ENCODE measurements around the gene TCF4. TPM values are rescaled to one million over a fixed set of nuclear protein-coding genes. Genes with fewer than 3 reads are reported as not detected.

TCF4 gene
- total RNA-seq, 1 donor = 84.6 TPM

GRCh38 chr18:55407774-55408535 is 180.0 kb downstream of the TCF4 start:
- no peak for DNase-seq (ENCODE audit: low read depth)
- TF ChIP-seq, protein P1, sequence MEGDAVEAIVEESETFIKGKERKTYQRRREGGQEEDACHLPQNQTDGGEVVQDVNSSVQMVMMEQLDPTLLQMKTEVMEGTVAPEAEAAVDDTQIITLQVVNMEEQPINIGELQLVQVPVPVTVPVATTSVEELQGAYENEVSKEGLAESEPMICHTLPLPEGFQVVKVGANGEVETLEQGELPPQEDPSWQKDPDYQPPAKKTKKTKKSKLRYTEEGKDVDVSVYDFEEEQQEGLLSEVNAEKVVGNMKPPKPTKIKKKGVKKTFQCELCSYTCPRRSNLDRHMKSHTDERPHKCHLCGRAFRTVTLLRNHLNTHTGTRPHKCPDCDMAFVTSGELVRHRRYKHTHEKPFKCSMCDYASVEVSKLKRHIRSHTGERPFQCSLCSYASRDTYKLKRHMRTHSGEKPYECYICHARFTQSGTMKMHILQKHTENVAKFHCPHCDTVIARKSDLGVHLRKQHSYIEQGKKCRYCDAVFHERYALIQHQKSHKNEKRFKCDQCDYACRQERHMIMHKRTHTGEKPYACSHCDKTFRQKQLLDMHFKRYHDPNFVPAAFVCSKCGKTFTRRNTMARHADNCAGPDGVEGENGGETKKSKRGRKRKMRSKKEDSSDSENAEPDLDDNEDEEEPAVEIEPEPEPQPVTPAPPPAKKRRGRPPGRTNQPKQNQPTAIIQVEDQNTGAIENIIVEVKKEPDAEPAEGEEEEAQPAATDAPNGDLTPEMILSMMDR (IDR thresholded peaks at IDR 0.05; ENCODE audit: insufficient read depth, low read depth, low read length) = no peak
- no peak overlapping the region for H3K4me3 ChIP-seq (ENCODE audit: low read depth, low read length)

DNA sequence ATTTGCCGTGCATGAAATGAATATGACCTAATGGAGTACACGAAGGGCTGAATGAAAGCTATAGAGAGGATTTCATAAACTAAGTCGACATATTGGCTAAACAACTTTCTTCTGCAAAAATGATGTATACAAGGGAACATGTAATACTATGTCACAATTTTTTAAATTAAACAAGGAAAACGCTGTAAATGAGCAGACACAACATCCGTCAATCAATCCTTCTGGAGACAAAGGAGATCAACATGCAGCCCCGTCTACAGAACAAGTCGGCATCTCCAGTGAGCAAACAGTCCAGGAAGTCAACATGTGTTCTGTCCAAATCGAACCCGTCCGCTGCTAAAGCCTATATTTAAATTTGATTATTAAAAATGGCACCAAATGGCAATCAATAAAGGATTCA is 180.8 kb downstream of the TCF4 start:
- H3K4me3 ChIP-seq (ENCODE audit: low read depth, low read length) = no peak overlapping the region
- TF ChIP-seq, protein P1 (IDR thresholded peaks at IDR 0.05; ENCODE audit: insufficient read depth, low read depth, low read length) = no peak
- no peak for DNase-seq (ENCODE audit: low read depth)

GRCh38 chr18:55406451-55406991 is 181.5 kb downstream of the TCF4 start:
- no peak for DNase-seq (ENCODE audit: low read depth)
- peak overlapping the region; percentile 40 for H3K4me3 ChIP-seq (ENCODE audit: low read depth, low read length)
- TF ChIP-seq, protein P1 (IDR thresholded peaks at IDR 0.05; ENCODE audit: insufficient read depth, low read depth, low read length) = no peak

DNA sequence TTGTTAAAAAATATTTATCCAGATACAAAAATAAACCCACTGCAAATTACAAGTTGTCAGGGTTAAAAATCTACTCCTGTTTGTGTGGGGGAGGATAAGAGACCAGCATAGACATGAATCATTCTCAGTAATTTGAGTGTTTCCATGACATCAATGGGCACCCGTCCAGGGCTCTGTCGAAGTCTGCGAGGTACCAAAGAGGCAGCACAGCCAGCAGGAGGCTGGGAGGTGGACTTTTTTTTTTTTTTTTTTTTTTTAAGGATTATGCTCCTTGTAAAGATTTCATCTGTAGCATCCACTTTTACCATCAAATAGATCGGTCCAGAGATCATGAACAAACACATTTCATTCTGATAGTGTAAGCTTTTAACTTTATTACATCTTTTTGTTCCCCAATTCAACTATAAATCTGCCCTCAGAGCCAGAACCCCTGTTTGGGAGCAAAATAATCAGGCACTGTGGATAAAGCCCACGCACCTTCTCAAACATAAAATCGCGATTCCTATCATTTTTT is 182.0 kb downstream of the TCF4 start:
- H3K4me3 ChIP-seq (ENCODE audit: low read depth, low read length) = peak overlapping the region; percentile 40
- TF ChIP-seq, protein P1 (IDR thresholded peaks at IDR 0.05; ENCODE audit: insufficient read depth, low read depth, low read length) = peak; percentile 18
- peak; percentile 94 for DNase-seq (ENCODE audit: low read depth)

- H3K4me3 ChIP-seq (ENCODE audit: low read depth, low read length) = no peak overlapping the region
- TF ChIP-seq, protein P1 (IDR thresholded peaks at IDR 0.05; ENCODE audit: insufficient read depth, low read depth, low read length) = no peak
- peak; percentile 58 for DNase-seq (ENCODE audit: low read depth)
Observed at GRCh38 chr18:55405475-55405874, 182.5 kb downstream of the TCF4 start.

DNA sequence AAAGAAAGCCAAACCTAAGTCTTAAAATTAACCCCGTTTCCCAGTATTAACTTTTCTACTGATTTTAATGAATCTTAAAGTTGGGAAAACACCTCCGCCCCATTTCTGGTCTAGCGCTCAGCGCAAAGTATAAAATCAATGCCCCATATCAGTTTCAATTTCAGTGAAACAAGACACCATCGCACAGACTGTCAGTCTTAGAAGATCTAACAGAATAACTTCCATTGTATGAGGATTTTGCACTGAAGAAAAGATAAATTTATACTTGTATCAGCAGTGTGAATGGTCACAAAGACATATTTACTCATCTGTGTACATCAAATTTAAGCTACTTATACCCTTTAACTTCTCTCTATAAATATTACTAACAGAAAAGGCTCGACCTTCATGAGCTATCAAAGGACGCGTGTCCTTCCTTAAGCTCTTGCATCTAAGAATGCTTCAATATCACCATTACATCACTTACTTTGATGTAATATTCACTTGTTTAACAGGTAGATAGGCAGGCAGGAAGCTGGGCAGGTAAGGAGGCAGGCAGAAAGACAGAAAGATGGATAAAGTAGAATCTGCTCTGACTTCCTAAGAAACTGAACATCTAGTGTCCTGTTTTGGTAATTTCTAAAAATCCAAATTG is 183.0 kb downstream of the TCF4 start:
- DNase-seq (ENCODE audit: low read depth) = no peak
- TF ChIP-seq, protein P1 (IDR thresholded peaks at IDR 0.05; ENCODE audit: insufficient read depth, low read depth, low read length) = no peak
- H3K4me3 ChIP-seq (ENCODE audit: low read depth, low read length) = no peak overlapping the region
